ENCODE results near the gene TBX2. TPM values are rescaled to one million over a fixed set of nuclear protein-coding genes. Genes with fewer than 3 reads are reported as not detected.
A peak's percentile ranks its signal among the peaks of the same experiment; 100 is the strongest.

The TBX2 gene
- total and polyA plus RNA-seq, 2 experiments from 2014 or later = 19.6 to 27.5 TPM

DNA sequence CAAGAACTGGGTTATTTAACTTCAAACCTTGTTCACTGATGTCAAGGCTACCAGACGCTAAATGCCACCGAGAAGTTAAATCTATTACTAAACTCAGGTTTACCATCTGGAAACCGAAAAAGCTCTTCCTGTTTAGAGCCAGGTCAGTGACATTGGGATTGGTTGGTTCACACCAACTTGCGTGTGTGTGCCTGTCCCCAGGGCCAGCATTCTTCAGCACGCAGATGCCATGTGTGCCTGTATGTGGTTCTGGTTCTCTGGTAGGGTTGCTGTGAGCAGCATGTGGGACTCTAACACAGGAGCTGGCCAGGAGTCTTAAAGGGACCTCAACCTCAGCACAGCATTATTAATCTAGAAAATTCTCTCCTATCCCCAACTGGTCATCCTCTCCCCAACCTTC is 18.1 kb upstream of the TBX2 start:
- H3K27ac ChIP-seq = no peak overlapping the region
- H2AFZ ChIP-seq = no peak overlapping the region
- H3K36me3 ChIP-seq (replicated peaks; ENCODE audit: insufficient read depth, low read depth) = no peaks in the 10 kb centered on the region
- no peaks in the 10 kb centered on the region for H4K20me1 ChIP-seq (ENCODE audit: insufficient read depth, poor library complexity, severe bottlenecking)
- H3K27me3 ChIP-seq = no peaks in the 10 kb centered on the region
- no peak for DNase-seq (ENCODE audit: low spot score)
- H3K4me1 ChIP-seq (ENCODE audit: insufficient read depth) = peaks cover 29% of the 10 kb centered on the region
- TF ChIP-seq EZH2 (IDR thresholded peaks at IDR 0.05; ENCODE audit: borderline replicate concordance) = no peak
- TF ChIP-seq, protein P1, sequence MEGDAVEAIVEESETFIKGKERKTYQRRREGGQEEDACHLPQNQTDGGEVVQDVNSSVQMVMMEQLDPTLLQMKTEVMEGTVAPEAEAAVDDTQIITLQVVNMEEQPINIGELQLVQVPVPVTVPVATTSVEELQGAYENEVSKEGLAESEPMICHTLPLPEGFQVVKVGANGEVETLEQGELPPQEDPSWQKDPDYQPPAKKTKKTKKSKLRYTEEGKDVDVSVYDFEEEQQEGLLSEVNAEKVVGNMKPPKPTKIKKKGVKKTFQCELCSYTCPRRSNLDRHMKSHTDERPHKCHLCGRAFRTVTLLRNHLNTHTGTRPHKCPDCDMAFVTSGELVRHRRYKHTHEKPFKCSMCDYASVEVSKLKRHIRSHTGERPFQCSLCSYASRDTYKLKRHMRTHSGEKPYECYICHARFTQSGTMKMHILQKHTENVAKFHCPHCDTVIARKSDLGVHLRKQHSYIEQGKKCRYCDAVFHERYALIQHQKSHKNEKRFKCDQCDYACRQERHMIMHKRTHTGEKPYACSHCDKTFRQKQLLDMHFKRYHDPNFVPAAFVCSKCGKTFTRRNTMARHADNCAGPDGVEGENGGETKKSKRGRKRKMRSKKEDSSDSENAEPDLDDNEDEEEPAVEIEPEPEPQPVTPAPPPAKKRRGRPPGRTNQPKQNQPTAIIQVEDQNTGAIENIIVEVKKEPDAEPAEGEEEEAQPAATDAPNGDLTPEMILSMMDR (IDR thresholded peaks at IDR 0.05; ENCODE audit: poor library complexity) = no peak
- no peak for TF ChIP-seq EZH2phosphoT487 (IDR thresholded peaks at IDR 0.05; ENCODE audit: low read depth, severe bottlenecking, unreplicated experiment)
- 89% methylated on average over 5 of the region's 5 CpGs for WGBS (ENCODE audit: low lambda C conversion rate, missing lambda C conversion rate)
- H3K9me2 ChIP-seq (replicated peaks; ENCODE audit: insufficient read depth) = no peaks in the 10 kb centered on the region
- peaks cover 2% of the 10 kb centered on the region for H3K79me2 ChIP-seq
- no peaks in the 10 kb centered on the region for H3K9me3 ChIP-seq (ENCODE audit: low read depth)
- no peak overlapping the region for H3K4me2 ChIP-seq
- H3K4me3 ChIP-seq = no peak overlapping the region

DNA sequence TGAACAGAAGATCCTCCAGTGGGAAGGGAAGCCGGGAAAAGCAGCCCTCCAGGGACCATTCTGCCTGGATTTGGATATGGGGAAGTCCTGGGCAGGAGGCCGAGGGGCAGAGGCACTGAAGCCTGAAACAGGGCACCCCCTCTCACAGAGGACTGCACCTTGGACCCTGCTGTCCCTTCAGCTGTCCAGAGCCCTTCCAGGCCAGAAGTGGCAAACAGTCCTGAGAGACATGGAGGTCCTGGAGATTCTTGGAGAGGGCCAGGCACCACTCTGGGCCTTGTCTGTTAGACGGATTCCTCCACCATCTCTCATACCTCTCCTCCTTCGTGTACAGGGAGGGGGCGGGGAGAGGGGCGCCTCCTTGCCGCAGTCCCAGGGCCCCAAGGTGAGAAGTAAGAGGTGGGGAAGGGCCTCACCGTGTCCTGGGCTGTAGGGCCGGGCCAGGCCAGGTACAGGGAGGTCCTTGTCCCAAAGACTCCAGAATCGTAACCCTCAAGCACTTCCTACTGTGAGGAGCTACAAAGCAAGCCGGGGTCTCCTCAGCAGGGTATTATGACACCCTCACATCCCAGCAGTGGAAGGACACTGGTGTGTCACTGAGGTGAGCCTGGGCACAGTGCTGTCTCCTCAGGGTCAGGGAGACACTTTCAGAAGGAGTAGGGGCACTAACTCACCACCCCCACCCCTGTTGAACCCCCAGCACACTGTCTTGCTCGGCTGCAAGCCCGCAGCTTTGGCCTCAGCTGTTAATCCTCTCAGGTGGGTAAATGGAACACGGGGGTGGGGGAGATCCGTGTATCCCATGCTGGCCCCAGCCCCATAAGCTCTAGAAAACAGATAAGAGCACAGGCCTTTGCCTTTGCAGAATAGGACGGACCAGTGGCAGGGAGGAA is 16.6 kb upstream of the TBX2 start:
- TF ChIP-seq EZH2phosphoT487 (IDR thresholded peaks at IDR 0.05; ENCODE audit: low read depth, severe bottlenecking, unreplicated experiment) (no peak), EZH2 (IDR thresholded peaks at IDR 0.05; ENCODE audit: borderline replicate concordance) (no peak)
- TF ChIP-seq, protein P1 (IDR thresholded peaks at IDR 0.05; ENCODE audit: poor library complexity) = no peak
- Histone ChIP-seq H3K4me1 (ENCODE audit: insufficient read depth) (peaks cover 29% of the 10 kb centered on the region), H3K4me3 (no peak overlapping the region), H2AFZ (no peak overlapping the region), H4K20me1 (ENCODE audit: insufficient read depth, poor library complexity, severe bottlenecking) (no peaks in the 10 kb centered on the region), H3K27me3 (no peaks in the 10 kb centered on the region), H3K27ac (peak overlapping the region; percentile 24), H3K9me3 (ENCODE audit: low read depth) (no peaks in the 10 kb centered on the region), H3K9me2 (replicated peaks; ENCODE audit: insufficient read depth) (no peaks in the 10 kb centered on the region), H3K36me3 (replicated peaks; ENCODE audit: insufficient read depth, low read depth) (no peaks in the 10 kb centered on the region), H3K4me2 (peak overlapping the region; percentile 21), H3K79me2 (peaks cover 5% of the 10 kb centered on the region)
- no peak for DNase-seq (ENCODE audit: low spot score)
- 66% methylated on average over 16 of the region's 16 CpGs for WGBS (ENCODE audit: low lambda C conversion rate, missing lambda C conversion rate)

DNA sequence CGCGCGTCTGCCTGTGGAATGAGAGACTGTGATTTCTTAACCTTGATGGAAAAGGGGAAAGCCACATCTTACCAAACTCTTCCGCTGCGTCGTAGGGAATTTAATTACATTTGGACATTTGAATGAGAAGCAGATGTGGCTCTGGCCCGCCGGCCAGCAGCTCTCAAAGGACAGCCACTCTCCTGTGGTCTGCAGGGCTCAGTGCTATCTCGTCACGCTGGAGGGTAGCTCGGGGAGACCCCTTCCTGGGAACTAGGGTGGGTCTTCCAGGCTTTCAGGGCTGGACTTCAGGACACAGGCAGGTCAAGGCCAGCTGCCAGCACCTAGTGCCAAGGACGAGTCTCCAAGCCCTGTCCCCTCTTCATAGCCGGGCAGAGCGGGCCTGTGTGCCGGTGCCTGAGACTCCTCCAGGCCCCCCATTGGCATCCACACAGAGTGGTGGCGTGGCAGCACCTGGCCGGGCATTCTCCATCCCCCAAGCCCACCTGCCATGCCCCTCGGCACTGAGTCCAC is 15.9 kb upstream of the TBX2 start:
- H3K36me3 ChIP-seq (replicated peaks; ENCODE audit: insufficient read depth, low read depth) = no peaks in the 10 kb centered on the region
- WGBS (ENCODE audit: low lambda C conversion rate, missing lambda C conversion rate) = 56% methylated on average over 18 of the region's 18 CpGs

More for the DNA sequence above, 15.9 kb upstream of the TBX2 start:
- H3K9me2 ChIP-seq (replicated peaks; ENCODE audit: insufficient read depth) = no peaks in the 10 kb centered on the region
- peak overlapping the region; percentile 21 for H3K4me2 ChIP-seq
- no peak overlapping the region for H3K4me3 ChIP-seq
- no peaks in the 10 kb centered on the region for H3K9me3 ChIP-seq (ENCODE audit: low read depth)
- H2AFZ ChIP-seq = no peak overlapping the region
- TF ChIP-seq EZH2phosphoT487 (IDR thresholded peaks at IDR 0.05; ENCODE audit: low read depth, severe bottlenecking, unreplicated experiment) (no peak), EZH2 (IDR thresholded peaks at IDR 0.05; ENCODE audit: borderline replicate concordance) (no peak)
- TF ChIP-seq, protein P1 (IDR thresholded peaks at IDR 0.05; ENCODE audit: poor library complexity) = no peak
- peaks cover 29% of the 10 kb centered on the region for H3K4me1 ChIP-seq (ENCODE audit: insufficient read depth)
- peak overlapping the region; percentile 74 for H3K27ac ChIP-seq
- DNase-seq (ENCODE audit: low spot score) = no peak
- no peaks in the 10 kb centered on the region for H3K27me3 ChIP-seq
- peaks cover 8% of the 10 kb centered on the region for H3K79me2 ChIP-seq
- no peaks in the 10 kb centered on the region for H4K20me1 ChIP-seq (ENCODE audit: insufficient read depth, poor library complexity, severe bottlenecking)
